Activated CD4-positive, alpha-beta T cell treated with anti-CD3 and anti-CD28 coated beads for 1 hour (primary cell): Measurements from ENCODE around the gene INPP5B.
"Not testable (repeated sequence)": the region's sequence is repeated elsewhere in the genome, so short reads cannot be mapped to it uniquely, and the experiment has no call there.

Experiments used
- DNase-seq: peaks from one replicate; pipeline ENCODE4 v3.0.0-alpha.2; 2020

Gene INPP5B

DNA sequence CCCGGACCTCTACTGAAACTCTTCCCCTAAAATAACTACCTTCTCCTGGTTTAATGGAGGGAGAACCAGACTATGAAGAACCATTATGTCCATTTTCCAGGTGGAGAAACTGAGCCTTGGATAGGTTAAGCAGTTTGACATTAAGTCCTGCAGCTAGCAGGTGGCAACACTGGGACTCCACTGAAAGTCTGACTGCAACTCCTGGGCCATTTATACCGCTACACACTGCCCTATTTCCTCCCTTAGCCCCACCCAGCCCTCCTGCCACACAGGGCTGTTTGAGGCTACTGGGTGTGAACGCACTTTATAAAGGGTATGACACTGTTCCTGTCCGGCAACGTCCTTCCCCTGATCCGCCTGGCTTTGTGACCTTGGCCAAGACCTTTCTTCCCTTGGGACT, 511 bp upstream of the INPP5B start:
- DNase-seq: no peak

- no peak for DNase-seq
These were observed 830 bp downstream of the INPP5B start for GRCh38 chr1:37945743-37946702.

DNA sequence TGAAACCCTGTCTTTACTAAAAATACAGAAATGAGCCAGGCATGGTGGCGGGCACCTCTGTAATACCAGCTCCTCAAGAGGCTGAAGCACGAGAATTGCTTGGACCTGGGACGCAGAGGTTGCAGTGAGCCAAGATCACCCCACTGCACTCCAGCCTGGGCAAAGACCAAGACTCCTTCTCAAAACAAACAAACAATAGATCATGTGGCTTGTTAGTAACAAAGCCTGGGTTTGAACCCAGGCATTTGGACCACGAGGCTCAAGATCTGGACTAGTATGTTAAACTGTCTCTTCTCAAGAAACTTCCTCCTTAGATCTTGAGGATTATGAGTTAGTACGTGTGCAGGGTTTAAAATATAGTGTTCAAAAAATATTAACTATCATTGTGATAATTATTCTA, 1.6 kb downstream of the INPP5B start:
- no peak for DNase-seq

DNA sequence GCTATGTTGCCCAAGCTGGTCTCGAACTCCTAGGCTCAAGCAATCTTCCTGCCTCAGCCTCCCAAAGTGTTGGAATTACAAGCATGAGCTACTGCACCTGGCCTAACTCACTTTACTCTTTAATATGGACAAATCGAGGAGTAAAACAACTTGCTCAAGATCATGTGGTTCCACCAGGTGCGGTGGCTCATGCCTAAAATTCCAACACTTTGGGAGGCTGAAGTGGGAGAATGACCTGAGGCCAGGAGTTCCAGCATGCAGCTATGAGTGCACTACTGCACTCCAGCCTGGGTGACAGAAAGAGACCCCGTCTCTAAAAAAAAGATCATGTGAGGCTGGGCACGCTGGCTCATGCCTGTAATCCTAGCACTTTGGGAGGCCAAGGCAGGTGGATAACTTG, 2.0 kb downstream of the INPP5B start:
- no peak for DNase-seq

DNA sequence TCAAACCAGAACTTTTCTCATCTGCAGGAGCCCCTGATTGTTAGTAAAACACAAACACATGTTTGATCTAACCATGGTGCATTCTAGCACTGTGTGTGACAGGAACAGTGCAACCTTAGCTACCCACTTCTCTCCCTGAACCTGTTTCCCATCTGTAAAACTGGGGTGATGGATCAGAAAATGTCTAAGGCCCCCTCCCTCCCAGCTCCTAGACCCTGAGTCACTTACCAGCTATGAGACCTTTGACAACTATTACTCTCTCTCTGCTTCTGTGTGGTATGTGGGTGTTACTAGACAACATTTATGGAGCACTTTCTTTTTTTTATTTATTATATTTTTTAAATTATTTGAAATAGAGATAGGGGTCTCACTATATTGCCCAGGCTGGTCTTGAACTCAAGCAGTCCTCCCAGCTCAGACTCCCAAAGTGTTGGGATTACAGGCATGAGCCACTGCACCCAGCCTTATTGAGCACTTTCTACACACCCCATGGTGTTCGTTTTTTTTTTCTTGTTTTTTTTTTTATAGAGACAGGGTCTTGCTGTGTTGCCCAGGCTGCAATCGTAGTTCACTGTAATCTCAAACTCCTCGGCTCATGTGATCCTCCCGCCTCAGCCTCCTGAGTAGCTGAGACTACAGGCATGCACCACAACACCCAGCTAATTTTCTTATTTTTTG, 2.6 kb downstream of the INPP5B start:
- no peak for DNase-seq

GRCh38 chr1:37940299-37940947, 6.4 kb downstream of the INPP5B start:
- no peak for DNase-seq

GRCh38 chr1:37936760-37937159, 10.1 kb downstream of the INPP5B start:
- DNase-seq: not testable (repeated sequence)

GRCh38 chr1:37932759-37933158, 14.1 kb downstream of the INPP5B start:
- DNase-seq: no peak

DNA sequence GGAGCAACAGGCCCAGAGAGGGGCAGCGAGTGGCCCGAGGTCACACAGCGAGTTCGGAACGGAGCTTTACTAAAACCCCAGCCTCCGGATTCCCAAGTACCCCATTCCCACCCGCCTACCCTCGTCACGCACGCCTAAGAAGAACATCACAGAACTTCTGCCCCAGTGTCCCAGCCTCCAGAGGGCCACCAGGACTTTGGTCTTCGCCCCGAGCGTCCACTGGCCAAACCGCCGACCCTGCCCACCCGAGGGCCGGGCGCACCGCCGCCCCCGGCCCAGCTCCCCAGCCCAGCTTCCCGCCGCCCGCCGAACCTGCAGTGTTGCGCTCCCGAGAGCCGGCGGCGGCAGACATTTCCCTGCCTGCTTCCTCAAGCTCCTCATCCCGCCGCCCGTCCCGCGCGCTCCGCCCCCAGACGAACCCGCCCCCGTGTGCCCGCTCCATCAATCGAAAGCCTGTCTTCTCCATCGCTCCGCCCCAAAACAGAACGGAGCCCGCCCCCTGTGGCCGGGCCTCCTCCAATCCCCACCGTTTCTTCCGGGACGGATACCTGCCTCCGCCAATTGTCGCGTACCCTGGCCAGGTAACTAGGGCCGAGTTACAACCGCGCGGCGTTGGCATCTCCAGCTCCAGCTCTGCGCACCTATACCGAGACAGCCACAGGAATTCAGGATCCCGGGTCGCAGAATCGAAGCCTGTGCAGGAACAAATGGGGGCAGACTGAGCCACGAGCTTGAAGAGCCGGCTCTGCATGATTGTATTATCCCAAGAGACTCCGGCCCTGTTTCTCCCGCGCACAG, 15.3 kb downstream of the INPP5B start:
- DNase-seq: peak; percentile 94

DNA sequence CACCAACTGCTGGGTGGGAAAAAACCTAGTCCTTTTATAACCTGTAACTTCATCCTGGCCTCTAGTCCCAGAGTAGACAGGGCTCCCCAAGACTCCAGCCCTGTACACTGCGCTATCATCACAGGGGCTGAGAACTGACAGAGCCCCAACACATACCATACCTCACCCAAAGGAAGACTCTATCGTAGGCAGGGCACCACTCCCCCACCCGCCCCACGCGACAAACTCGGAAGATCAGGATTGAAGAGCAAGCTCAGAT, 15.8 kb downstream of the INPP5B start:
- DNase-seq: no peak

DNA sequence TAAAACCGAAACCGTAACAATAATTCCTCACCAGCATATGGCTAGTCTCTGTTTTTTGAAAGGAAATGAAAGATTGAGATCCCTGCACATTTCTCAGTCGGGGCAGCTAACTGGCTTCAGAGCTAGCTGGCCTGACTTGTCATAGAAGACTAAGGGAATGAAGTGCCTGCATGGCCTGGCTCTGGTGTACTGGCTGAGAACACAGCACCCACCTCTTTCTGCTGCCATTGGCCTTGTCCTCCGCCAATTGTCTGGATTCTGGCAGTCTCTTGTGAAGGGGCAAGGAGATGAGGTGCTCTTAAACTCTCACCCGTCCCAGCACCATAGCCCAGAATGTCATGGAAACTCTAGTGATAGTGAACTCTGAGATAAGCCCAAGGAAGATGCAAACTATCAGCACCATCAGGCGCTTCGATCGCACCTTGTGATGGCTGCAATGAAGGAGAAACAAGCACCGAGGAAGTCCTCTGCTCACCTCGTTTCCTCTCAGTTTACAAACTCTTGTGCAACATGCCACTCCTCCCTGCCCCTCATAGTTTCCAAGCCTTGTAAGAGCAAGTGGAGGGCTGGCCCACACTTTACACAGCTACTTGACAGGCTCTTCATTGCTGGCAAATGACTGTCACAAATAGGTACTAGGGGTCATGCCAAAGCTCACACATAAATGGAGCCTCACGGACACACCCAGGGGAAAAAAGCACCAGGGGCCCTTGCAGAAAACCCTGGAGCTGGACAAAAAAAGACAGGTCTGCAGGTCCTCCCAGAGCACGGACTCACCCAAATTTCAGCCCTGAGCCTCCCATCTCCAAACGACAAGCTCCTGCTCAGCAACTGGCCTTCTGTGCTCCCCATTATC, 16.4 kb downstream of the INPP5B start:
- peak; percentile 13 for DNase-seq

DNA sequence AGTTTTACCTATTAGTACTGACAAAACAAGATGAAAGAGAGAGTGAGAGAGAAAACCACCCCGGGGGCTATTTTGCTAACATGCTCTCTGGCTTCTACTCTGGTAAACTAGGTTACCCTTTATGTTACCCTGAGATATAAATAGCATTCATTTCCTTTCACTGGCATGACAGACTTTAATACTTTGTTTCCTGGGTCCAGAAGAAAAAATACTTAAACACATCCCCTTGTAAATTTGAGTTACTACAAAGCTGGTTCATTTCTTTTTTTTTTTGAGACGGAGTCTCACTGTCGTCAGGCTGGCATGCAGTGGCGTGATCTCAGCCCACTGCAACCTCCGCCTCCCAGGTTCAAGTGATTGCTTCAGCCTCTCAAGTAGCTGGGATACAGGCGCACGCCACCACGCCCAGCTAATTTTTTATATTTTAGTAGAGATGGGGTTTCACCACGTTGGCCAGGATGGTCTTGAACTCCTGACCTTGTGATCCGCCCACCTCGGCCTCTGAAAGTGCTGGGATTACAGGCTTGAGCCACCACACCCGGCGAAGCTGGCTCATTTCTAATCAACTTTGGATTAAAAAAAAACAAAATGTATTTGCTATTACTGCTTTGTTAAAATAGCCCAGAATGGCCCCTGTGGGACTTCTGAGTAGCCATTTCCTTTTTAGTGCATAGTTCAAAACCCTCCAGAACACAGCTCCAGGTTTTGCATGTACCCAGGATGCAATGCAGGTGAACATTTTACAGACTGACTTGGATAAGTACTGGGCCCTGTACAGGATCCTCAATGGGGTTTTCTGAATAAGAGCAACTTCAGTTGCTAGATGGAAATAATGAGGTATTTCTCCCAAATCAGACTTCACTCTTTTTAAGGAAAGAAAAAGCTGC, 20.6 kb downstream of the INPP5B start:
- DNase-seq: no peak

GRCh38 chr1:37925316-37925715, 21.5 kb downstream of the INPP5B start:
- DNase-seq: no peak

GRCh38 chr1:37923551-37923889, 23.3 kb downstream of the INPP5B start:
- no peak for DNase-seq

DNA sequence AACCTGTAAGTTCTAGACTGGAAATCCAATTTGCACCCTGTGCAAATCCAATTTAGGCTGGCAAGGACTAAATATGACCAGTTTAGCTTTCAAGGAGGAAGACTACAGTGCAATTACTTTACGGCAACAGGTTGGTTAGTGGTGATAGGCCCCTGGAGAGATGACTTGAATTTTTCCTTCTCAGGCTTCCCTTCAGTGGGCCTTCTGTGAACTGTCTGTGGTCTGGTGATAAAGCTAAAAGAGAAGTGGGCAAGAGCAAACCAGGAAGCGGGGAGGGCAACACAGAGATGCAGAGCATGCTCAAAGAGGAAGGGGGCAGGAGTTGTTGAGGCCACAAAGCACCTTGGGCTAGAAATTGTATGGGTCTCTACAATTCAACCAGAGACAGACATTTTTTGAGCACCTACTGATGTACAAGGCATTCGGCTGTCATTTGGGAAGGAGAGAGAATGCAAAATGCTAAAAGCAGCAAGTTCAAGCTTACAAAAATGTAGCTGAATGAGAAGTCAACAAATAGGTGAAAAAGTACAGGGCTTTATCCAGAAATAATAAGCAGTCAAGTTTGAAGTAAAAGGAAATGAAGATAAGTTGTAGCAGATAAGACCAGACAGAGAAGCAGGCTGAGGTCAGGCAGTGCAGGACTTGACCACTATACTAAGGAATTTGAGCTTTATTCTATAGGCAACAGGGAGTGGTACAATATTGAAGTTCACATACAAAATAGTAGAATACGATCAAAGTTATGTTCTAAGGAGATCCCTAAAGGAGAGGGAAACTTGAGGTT, 23.9 kb downstream of the INPP5B start:
- DNase-seq: no peak

DNA sequence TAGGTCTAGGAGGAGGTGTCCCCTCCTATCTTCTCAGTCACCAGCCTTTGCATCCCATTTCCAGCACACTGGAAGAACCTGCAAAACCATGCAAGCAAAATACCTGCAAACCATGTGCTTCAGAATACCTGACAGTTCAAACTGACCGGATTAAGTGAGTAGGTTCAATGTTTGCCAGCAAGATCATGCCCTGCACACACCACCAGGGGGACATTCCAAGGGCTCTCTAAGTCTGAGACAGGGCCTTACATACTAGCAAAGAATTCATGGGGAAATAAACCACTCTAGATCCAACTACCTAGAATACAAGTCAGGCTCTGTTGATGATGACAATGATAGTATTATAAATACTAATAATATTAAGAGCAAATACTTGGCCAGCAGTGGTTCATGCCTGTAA, 27.6 kb downstream of the INPP5B start:
- no peak for DNase-seq

DNA sequence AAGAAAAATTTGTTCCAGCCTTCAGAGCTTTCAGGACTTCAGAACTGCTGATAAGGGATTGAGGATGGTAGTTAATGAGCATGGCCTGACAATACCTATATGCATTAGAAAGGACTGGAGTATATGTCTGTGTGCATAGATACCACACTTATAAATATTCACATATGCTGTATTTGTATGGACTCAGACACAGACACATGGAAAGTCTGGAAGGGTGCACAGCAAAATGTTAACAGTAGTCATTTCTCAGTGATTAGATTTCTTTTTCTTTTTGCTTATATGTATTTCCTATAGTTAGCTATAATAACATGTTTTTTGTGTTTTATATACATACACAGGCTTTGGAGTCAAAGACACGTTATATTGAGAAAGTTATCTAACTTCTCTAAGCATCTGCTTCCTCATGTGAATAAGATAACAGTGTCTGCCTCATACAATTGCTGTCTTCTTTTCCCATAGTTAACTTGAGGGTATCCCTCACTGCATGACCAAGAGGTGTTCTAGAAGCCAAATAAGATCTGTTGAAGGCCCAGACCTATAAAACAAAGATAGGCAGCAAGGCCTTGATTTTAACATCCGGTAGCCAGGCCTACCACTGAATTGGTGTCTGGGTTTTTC, 31.3 kb downstream of the INPP5B start:
- DNase-seq: no peak

DNA sequence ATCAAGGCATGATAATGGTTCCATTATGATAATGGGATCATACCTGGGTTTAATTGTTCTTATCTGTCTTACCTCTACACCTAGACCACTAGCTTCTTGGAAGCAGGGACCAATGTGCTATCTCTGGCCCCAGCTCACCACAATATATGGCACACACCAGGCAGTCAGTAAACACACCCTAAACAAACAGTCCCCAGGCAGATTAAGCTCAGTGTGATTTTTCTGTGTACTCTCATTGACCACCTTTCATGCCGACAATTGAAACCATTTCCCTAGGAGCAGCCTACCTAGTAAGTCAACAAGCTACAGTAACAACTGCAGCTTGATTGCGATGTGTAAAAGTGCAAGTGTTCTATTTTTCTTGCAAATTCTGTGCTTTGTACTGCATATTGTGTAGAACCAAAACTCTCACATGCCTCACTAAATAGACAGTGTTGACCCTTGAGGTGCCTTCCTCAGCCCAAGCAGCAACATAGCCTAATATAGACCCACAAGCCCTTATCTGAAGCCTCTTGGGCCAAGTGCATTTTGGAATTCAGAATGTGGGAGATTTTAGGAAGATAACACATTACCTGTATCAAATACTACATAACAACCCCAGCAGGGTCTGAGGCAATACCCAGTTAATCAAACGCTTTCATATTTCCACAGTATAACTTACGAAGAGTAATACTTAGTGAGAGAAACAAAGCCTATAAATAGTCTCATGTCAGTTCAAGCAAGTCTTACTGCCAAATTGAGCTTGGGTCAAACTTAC, 32.0 kb downstream of the INPP5B start:
- no peak for DNase-seq

- DNase-seq: not testable (repeated sequence)
These were observed 35.4 kb downstream of the INPP5B start for GRCh38 chr1:37911478-37911877.
